Neutrophil (primary cell): ENCODE measurements around the gene PTPRG.

Experiments used
- H3K27ac ChIP-seq: fragments of 200-600 bp; sonication (generic); 2 replicates; pipeline ENCODE4 v1.5.1; 2016; ENCODE audit warnings: mild to moderate bottlenecking, moderate library complexity
- H3K27me3 ChIP-seq: fragments of 200-600 bp; sonication (generic); 2 replicates; pipeline ENCODE4 v1.6.0; 2016; ENCODE audit warnings: mild to moderate bottlenecking
- H3K36me3 ChIP-seq: fragments of 200-600 bp; sonication (generic); 2 replicates; pipeline ENCODE4 v1.5.1; 2017
- H3K4me1 ChIP-seq, 2 experiments: fragments of 200-600 bp in 1 of 2; sonication (generic) in 1 of 2; 1 replicate in 1 of 2; 2 replicates in 1 of 2; pipeline versions ENCODE4 v1.5.1 to v1.6.1; 2013 to 2016; ENCODE audit warnings: low read depth in 1 of 2, low read length in 1 of 2, mild to moderate bottlenecking in 1 of 2, moderate library complexity in 1 of 2; ENCODE audit not compliant: control insufficient read depth in 1 of 2, insufficient read depth in 1 of 2
- H3K4me3 ChIP-seq, 2 experiments: fragments of 200-600 bp in 1 of 2; sonication (generic) in 1 of 2; 1 replicate in 1 of 2; 2 replicates in 1 of 2; pipeline ENCODE4 v1.5.1; 2013 to 2016; ENCODE audit warnings: low read depth in 1 of 2, low read length in 1 of 2, mild to moderate bottlenecking in 1 of 2, moderate library complexity in 1 of 2
- H3K9me3 ChIP-seq: fragments of 200-600 bp; sonication (generic); 2 replicates; pipeline ENCODE4 v1.5.1; 2016
- CTCF ChIP-seq: fragments of 200-600 bp; sonication (generic); IDR thresholded peaks from 2 replicates; pipeline ENCODE4 v1.5.1; 2016; ENCODE audit warnings: antibody characterized with exemption

PTPRG gene

GRCh38 chr3:61978460-61979419 lies 417.4 kb downstream of the PTPRG start:
- no peak for TF ChIP-seq CTCF
- Histone ChIP-seq H3K4me3 (no peak overlapping the region), H3K27ac (no peak overlapping the region), H3K9me3 (no peaks in the 10 kb centered on the region), H3K27me3 (no peaks in the 10 kb centered on the region), H3K36me3 (no peaks in the 10 kb centered on the region), H3K4me1 (no peaks in the 10 kb centered on the region)

GRCh38 chr3:61979638-61980037 lies 418.3 kb downstream of the PTPRG start:
- H3K4me1 ChIP-seq = no peaks in the 10 kb centered on the region
- H3K27me3 ChIP-seq = no peaks in the 10 kb centered on the region
- H3K36me3 ChIP-seq = no peaks in the 10 kb centered on the region
- no peak overlapping the region for H3K27ac ChIP-seq
- H3K9me3 ChIP-seq = no peaks in the 10 kb centered on the region
- TF ChIP-seq CTCF = no peak
- H3K4me3 ChIP-seq = no peak overlapping the region

- no peaks in the 10 kb centered on the region for H3K9me3 ChIP-seq
- H3K27ac ChIP-seq = no peak overlapping the region
- H3K36me3 ChIP-seq = no peaks in the 10 kb centered on the region
- H3K27me3 ChIP-seq = no peaks in the 10 kb centered on the region
- H3K4me1 ChIP-seq = no peaks in the 10 kb centered on the region
- no peak overlapping the region for H3K4me3 ChIP-seq
- no peak for TF ChIP-seq CTCF
Measured at GRCh38 chr3:61980041-61980440, 418.7 kb downstream of the PTPRG start.

GRCh38 chr3:61981060-61981459 lies 419.7 kb downstream of the PTPRG start:
- Histone ChIP-seq H3K36me3 (no peaks in the 10 kb centered on the region), H3K27ac (no peak overlapping the region), H3K4me3 (no peak overlapping the region), H3K27me3 (no peaks in the 10 kb centered on the region), H3K4me1 (no peaks in the 10 kb centered on the region), H3K9me3 (no peaks in the 10 kb centered on the region)
- no peak for TF ChIP-seq CTCF

- H3K4me1 ChIP-seq = no peaks in the 10 kb centered on the region
- H3K27ac ChIP-seq = no peak overlapping the region
- no peaks in the 10 kb centered on the region for H3K27me3 ChIP-seq
- no peaks in the 10 kb centered on the region for H3K36me3 ChIP-seq
- TF ChIP-seq CTCF = no peak
- H3K4me3 ChIP-seq = no peak overlapping the region
- no peaks in the 10 kb centered on the region for H3K9me3 ChIP-seq
Measured at GRCh38 chr3:61983479-61983878, 422.1 kb downstream of the PTPRG start.
